GM12801 (cell line): ENCODE data around the gene SH2B3.

Source experiments
- CTCF ChIP-seq: IDR thresholded peaks from one replicate; pipeline ENCODE4 v1.5.1; 2011; ENCODE audit warnings: control low read depth; ENCODE audit not compliant: insufficient read length; ENCODE audit errors: extremely low read depth

Gene SH2B3

GRCh38 chr12:111362687-111363475 is 42.8 kb upstream of the SH2B3 start:
- TF ChIP-seq CTCF = no peak

GRCh38 chr12:111363578-111363977 is 42.1 kb upstream of the SH2B3 start:
- no peak for TF ChIP-seq CTCF

GRCh38 chr12:111366075-111366474 is 39.6 kb upstream of the SH2B3 start:
- no peak for TF ChIP-seq CTCF

- TF ChIP-seq CTCF = no peak
Observed at GRCh38 chr12:111366583-111366982, 39.1 kb upstream of the SH2B3 start.

GRCh38 chr12:111367661-111368221 is 38.0 kb upstream of the SH2B3 start:
- no peak for TF ChIP-seq CTCF

GRCh38 chr12:111368291-111368787 is 37.4 kb upstream of the SH2B3 start:
- TF ChIP-seq CTCF = no peak

GRCh38 chr12:111368788-111369495 is 36.8 kb upstream of the SH2B3 start, which contains the start of gene PHETA1:
Gene PHETA1, minus strand, starts transcription at chr12:111369095. Its CDS starts 5,668 bp downstream, at chr12:111363427.
- TF ChIP-seq CTCF = no peak
